Limb (tissue), 2 donors: ENCODE results near the gene BCL7A.
"Not testable (repeated sequence)": the region's sequence is repeated elsewhere in the genome, so short reads cannot be mapped to it uniquely, and the experiment has no call there.

ENCODE experiments used
- DNase-seq, 2 donors: peaks; one replicate each; pipeline ENCODE4 v3.0.0-alpha.2; 2016; ENCODE audit errors: extremely low spot score in 2 of 2

Gene BCL7A

DNA sequence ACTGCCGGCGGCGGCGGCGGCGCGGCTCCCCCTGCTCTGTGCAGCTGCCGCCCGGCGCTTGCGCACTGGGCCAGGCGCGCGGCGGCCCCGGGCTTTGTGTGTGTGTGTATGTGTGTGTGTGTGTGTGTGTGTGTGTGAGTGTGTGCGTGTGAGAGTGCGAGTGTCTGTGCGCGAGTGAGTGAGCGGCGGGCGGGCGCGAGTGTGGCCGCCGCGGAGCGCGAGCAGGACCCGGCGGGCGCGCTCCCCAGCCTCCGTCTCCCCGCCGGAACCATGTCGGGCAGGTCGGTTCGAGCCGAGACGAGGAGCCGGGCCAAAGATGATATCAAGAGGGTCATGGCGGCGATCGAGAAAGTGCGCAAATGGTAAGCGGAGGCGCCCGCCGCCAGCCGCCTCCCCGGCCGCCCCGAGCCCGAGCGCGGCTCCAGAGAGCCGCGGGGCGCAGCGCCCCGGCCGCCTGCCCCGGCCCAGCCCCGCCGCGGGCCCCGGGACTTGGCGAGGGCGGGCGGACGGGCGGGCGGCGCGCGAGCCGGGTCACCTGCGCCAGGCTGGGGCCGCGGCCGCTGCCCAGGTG is at the start of gene BCL7A:
TSS of gene BCL7A (plus strand) at position 63 of the 571 bp plus-strand sequence. CDS start at position 271, 208 bp downstream.
- DNase-seq = peak; percentile 65 to 93

GRCh38 chr12:121974026-121974985 is 47.4 kb upstream of the BCL7A start:
- no peak for DNase-seq

DNA sequence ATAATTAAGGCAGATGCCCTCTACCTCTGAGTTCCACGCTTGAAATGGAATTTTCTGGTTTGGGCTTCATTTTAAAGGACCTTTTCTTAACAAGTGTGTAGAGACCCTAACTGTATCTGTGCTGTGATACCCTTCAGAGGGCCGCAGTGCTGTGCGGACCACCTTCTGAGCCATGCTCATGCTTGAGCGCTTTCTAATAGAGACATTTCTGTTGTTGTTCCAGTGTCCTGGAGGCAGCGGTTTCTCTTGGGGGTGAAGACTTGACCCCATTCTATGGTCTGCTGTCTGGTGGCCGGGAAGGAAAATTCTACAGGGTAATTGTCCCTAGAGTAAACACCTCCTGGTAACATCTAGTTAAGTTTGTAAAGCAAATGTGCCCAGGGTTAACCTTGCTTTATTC is 46.7 kb upstream of the BCL7A start:
- no peak for DNase-seq

- DNase-seq = no peak
Observed at GRCh38 chr12:121976950-121977349, 44.7 kb upstream of the BCL7A start.

- no peak for DNase-seq
Observed at GRCh38 chr12:121980191-121980891, 41.3 kb upstream of the BCL7A start.

DNA sequence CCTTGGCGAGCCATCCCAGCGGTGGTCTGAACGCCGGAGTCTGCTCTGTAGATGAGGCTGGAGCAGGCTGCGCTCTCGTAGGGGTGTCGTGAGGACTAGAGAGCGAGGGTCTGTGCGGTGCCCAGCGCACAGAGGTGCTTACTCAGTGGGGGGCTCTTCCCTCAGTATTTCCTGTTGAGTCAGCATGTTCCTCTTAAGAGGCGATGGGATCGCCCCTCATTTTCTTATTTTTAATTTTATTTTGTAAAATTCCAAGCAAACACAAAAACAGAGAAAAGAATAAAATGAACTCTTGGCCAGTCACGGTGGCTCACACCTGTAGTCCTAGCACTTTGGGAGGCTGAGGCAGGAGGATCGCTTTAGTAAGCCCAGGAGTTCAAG is 40.8 kb upstream of the BCL7A start:
- DNase-seq = no peak

DNA sequence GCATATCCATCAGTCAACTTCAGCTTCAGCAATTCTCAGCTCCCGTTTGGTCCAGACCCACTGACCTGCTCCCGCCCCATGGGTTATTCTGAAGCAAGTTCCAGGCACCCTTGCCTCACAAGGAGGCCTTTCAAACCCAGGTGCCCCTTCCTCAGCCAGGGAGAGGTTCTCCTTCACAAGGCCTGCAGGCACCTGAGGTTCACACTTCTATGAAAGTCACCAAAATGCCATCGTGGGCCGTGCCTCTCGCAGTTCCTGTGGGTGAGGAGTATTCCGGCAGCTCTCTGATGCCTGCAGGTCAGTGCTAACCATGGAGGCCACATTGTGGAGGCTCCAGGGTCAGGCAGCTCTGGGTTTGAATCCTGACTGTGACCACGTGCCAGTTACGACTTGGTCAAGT is 40.2 kb upstream of the BCL7A start:
- DNase-seq = no peak

DNA sequence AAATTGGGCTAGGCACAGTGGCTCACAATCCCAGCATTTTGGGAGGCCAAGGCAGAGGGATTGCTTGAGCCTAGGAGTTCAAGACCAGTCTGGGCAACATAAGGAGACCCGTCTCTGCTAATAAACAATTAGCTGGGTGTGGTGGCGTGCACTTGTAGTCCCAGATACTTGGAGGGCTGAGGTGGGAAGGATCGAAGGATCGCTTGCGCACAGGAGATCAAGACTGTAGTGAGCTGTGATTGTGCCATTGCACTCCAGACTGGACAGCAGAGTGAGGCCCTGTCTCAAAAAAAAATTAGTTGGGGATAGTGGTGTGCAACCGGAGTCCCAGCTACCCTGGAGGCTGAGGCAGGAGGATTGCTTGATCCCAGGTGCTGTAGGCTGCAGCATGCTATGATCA is 38.7 kb upstream of the BCL7A start:
- no peak for DNase-seq

- DNase-seq = peak in 1 of 2 donors; percentile 22
Observed at GRCh38 chr12:121983536-121984210, 38.0 kb upstream of the BCL7A start.

- DNase-seq = no peak
Observed at GRCh38 chr12:121986489-121987245, 35.0 kb upstream of the BCL7A start.

GRCh38 chr12:121988519-121988918 is 33.2 kb upstream of the BCL7A start:
- DNase-seq = not testable (repeated sequence)

DNA sequence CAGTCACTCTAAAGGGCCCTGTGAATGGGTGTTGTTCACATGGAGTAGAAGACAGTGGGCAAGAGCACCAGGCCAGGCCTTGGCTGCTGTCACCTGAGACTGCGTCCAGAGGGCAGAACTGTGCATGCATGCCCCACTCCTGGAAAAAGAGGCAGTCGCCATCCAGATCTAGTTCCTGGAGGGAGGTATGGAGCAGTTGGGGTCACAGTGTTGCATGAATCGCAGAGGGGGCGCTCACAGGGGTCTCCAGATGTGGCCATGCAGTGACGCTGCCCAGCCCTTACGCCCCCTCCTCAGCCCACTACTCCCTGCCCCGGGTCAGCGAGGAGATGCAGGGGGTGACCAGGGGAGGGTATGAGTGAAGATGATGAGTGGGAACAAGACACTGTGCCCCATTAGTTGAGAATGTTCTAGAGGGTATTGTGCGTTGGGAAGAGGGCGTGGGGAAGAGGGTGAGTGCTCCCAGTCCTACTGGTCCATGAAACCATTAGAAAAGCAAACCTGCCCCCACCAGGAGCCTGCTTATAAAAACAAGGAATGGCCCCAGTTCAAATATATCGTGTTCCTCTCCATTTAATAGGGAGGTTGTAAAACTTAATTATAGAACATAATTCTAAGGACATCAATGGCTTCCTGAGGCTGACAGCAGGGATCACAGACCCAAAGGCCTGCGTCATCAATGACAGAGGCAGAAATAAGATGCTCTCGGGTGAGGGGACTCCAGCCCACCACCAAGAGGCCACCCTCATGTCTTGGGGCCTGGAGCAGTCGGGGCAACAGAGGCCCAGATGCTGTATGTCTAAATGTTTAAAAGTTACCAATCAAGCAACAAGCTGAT is 32.2 kb upstream of the BCL7A start:
- DNase-seq = no peak

DNA sequence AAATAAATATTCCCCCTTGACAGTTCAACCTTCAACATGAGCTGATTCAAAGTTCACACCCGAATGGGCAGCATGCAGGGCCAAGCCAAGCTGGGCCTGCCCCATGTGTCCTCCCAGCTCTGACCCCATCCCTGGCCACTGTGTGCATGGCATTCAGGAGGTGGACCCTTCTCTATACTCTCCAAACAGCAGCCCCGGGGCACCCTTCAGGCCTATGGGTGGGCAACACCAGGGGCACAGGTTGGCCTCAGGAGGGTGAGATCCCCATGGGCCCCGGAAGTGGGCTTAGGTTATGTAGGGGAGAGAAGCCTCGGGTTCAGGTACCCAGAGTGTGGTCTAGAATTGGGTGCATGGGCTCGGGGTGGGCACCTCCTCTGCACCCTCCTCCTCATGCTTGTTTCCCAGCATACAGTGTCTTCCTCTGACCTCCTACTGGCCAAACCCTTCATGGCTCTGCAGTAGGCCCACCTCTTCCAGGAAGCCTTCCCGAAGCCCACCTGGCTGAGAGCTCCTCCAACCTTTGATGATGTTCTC is 31.5 kb upstream of the BCL7A start:
- no peak for DNase-seq

DNA sequence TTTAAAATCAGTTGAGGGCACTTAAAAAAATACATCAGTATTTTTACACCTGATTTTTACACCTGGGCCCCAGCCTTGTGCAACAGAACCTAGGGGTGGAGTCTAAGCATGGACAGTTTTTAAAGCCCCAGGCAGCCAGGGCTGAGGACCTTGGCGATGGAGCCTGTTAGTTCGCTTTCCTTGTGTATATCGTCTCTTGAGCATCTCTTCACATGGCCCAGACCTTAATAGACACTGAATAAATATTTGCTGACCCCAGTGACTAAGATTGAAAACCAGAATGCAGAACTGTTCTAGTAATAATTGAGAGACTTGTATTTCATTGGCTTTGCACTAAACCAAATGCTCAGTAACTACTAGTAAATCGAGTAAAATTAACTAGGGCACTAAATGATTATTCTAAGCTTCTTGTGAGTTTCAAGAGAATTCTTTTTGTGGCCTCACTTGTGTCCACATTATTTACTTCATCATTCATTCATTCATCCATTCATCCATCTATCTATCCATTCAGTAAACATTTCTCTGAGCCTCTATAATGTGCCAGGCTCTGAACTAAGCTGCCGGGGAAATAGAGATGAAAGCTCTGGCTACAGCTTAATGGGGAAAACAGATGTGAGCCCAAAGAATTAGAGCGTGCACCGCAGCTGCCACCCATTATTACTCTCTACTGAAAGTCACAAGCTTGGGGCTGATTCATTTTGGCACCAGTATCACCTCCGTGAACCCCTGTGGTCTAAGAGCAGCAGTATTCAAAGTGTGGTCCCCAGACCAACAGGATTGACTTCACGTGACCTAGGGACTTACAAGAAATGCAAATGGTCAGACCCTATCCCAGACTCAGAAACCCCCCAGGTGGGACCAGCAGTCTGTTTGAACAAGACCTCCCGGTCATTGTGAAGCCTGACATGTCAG is 30.7 kb upstream of the BCL7A start:
- DNase-seq = peak in 1 of 2 donors; percentile 13

DNA sequence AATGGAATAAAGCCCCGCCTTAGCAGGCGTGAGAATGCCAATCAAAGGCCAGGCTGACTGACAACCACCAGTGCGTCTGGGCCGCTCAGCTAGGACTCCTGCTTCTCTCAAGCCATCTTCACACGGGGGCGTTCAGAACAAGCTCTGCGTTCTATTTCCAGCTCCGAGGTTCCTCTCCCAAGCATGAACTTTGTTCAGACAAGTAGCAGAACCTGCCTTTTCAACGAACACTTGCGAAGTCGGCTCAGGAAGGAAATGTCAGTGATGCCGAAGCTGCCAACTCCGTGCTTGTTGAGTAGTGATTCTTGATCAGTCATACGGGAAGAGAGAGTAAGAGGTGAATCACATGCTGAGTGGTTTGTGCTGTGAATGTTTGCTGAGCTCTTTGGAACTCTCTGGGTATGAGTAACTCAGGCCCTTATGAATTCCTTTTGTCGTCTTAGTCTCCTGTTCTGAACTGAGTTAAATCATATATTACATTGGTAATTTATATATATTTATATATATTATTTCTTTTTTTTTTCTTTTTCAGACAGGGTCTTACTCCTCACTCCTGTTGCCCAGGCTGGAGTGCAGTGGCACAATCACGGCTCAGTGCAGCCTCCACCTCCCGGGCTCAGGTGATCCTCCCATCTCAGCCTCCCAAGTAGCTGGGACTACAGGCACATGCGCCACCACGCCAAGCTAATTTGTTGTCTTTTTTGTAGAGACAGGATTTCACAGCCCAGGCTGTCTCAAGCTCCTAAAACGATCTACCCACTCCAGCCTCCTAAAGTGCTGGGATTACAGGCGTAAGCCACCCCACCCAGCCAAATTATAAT is 29.4 kb upstream of the BCL7A start:
- no peak for DNase-seq

- no peak for DNase-seq
Observed at GRCh38 chr12:121996050-121996944, 25.4 kb upstream of the BCL7A start.
